GM10847 (cell line): ENCODE results near the gene G6PD.
A peak's percentile ranks its signal among the peaks of the same experiment; 100 is the strongest.

Source experiments
- POLR2A ChIP-seq: IDR thresholded peaks from 2 replicates; pipeline ENCODE4 v1.6.1; 2011; ENCODE audit not compliant: insufficient read length; ENCODE audit errors: extremely low read depth

Gene G6PD

GRCh38 chrX:154515090-154515965, 31.3 kb downstream of the G6PD start:
- TF ChIP-seq POLR2A = no peak

- no peak for TF ChIP-seq POLR2A
Measured at GRCh38 chrX:154513716-154514115, 32.9 kb downstream of the G6PD start.

GRCh38 chrX:154512879-154513553, 33.6 kb downstream of the G6PD start:
- no peak for TF ChIP-seq POLR2A

GRCh38 chrX:154511761-154512160, 34.9 kb downstream of the G6PD start:
- TF ChIP-seq POLR2A = no peak

- no peak for TF ChIP-seq POLR2A
Measured at GRCh38 chrX:154509455-154509854, 37.2 kb downstream of the G6PD start.

GRCh38 chrX:154508384-154508745, 38.3 kb downstream of the G6PD start:
- TF ChIP-seq POLR2A = no peak

- TF ChIP-seq POLR2A = no peak
Measured at GRCh38 chrX:154507673-154508383, 38.8 kb downstream of the G6PD start.

- TF ChIP-seq POLR2A = no peak
Measured at GRCh38 chrX:154506483-154507332, 39.9 kb downstream of the G6PD start.

GRCh38 chrX:154505734-154506133, 40.9 kb downstream of the G6PD start:
- no peak for TF ChIP-seq POLR2A

- no peak for TF ChIP-seq POLR2A
Measured at GRCh38 chrX:154502989-154503388, 43.7 kb downstream of the G6PD start.

- TF ChIP-seq POLR2A = no peak
Measured at GRCh38 chrX:154502098-154502497, 44.5 kb downstream of the G6PD start.

- TF ChIP-seq POLR2A = no peak
Measured at GRCh38 chrX:154495472-154495922, 51.1 kb downstream of the G6PD start.

- no peak for TF ChIP-seq POLR2A
Measured at GRCh38 chrX:154494715-154495114, 51.9 kb downstream of the G6PD start.

- peak; percentile 94 for TF ChIP-seq POLR2A
Measured at GRCh38 chrX:154490414-154491083, 56.1 kb downstream of the G6PD start, which contains the start of gene SLC10A3. TSS of gene SLC10A3 (minus strand) at chrX:154490629. CDS start at chrX:154488940, 1,689 bp downstream.
